A549 (cell line): ENCODE results near the gene DVL2. TPM values are rescaled to one million over a fixed set of nuclear protein-coding genes. Genes with fewer than 3 reads are reported as not detected.

Source experiments
- ATAC-seq, 2 experiments: fragments of 200-7000 bp in 1 of 2; fragments of >200 bp in 1 of 2; cut with Nextera tagmentation in 1 of 2; cut with Tn5 transposase in 1 of 2; 3 replicates each; pipeline versions ENCODE4 v1.8.0 to v1.9.1; 2018 to 2020; ENCODE audit warnings: mild to moderate bottlenecking in 1 of 2, moderate library complexity in 1 of 2
- CTCF ChIA-PET: fragments of 300-600 bp; sonication (Branson Sonifier 250); formaldehyde crosslinking; extraction: SDS; loops from one replicate; lab custom pipeline; 2021; ENCODE audit warnings: antibody characterized with exemption, inconsistent platforms; lab: Yijun Ruan, JAX
- POLR2A ChIA-PET: fragments of 350-600 bp; formaldehyde crosslinking; extraction: SDS; loops from one replicate; lab custom pipeline; 2021; ENCODE audit warnings: antibody characterized with exemption, inconsistent platforms; lab: Yijun Ruan, JAX
- DNase-seq, 2 experiments: peaks; one replicate each; pipeline versions ENCODE4 v3.0.0 to v3.0.0-alpha.2; 2011 to 2016; ENCODE audit warnings: low read depth in 1 of 2, low spot score in 1 of 2
- FAIRE-seq: peaks from 2 replicates; lab custom pipeline; 2011; peaks lifted over from hg19 to GRCh38; lab: Jason Lieb, UNC
- H3K27ac ChIP-seq, 2 experiments: fragments of >200 bp; sonication (Bioruptor Twin); formaldehyde crosslinking; 3 replicates each; pipeline ENCODE4 v1.5.1; 2016 to 2017
- H3K4me1 ChIP-seq: fragments of >200 bp; sonication (Bioruptor Twin); formaldehyde crosslinking; 3 replicates; pipeline ENCODE4 v1.6.1; 2016
- H3K4me2 ChIP-seq: fragments of >200 bp; sonication (Bioruptor Twin); formaldehyde crosslinking; 3 replicates; pipeline ENCODE4 v1.6.1; 2016
- H3K4me3 ChIP-seq: fragments of >200 bp; sonication (Bioruptor Twin); formaldehyde crosslinking; 3 replicates; pipeline ENCODE4 v1.5.1; 2016
- H3K9me3 ChIP-seq: fragments of >200 bp; sonication (Bioruptor Twin); formaldehyde crosslinking; 3 replicates; pipeline ENCODE4 v1.6.1; 2016
- CHD4 ChIP-seq: fragments of 200-600 bp; sonication (generic); IDR thresholded peaks from 2 replicates; pipeline ENCODE4 v1.6.1; 2016; ENCODE audit warnings: antibody characterized with exemption, mild to moderate bottlenecking, borderline replicate concordance
- CTCF ChIP-seq: fragments of >200 bp; sonication (Bioruptor Twin); formaldehyde crosslinking; IDR thresholded peaks from 3 replicates; pipeline ENCODE4 v1.5.1; 2016
- EHF ChIP-seq: fragments of 250-450 bp; sonication (Bioruptor Pico); IDR thresholded peaks from 2 replicates; pipeline ENCODE4 v1.5.0; 2020; ENCODE audit warnings: mild to moderate bottlenecking
- EHMT2 ChIP-seq: fragments of 200-600 bp; sonication (generic); IDR thresholded peaks from 2 replicates; pipeline ENCODE4 v1.6.1; 2016; ENCODE audit warnings: antibody characterized with exemption, low read depth, mild to moderate bottlenecking, moderate library complexity
- EP300 ChIP-seq, 2 experiments: fragments of >200 bp; sonication (Bioruptor Twin); formaldehyde crosslinking; IDR thresholded peaks; 2 replicates in 1 of 2; 3 replicates in 1 of 2; pipeline ENCODE4 v1.6.1; 2016 to 2017
- ESRRA ChIP-seq: fragments of 150-350 bp; IDR thresholded peaks from 2 replicates; pipeline ENCODE4 v1.6.1; 2014; ENCODE audit warnings: mild to moderate bottlenecking, low read length, borderline replicate concordance
- FOSL2 ChIP-seq, 2 experiments: fragments of 450-650 bp in 1 of 2; fragments of >200 bp in 1 of 2; sonication (Bioruptor Twin) in 1 of 2; formaldehyde crosslinking; IDR thresholded peaks; 2 replicates each; pipeline versions ENCODE4 v1.5.0 to v1.6.1; 2016 to 2020; ENCODE audit warnings: mild to moderate bottlenecking in 1 of 2, moderate library complexity in 1 of 2
- HEYL ChIP-seq: fragments of 250-450 bp; sonication (Bioruptor Pico); IDR thresholded peaks from 2 replicates; pipeline ENCODE4 v1.8.0; 2021; ENCODE audit warnings: mild to moderate bottlenecking, moderate library complexity
- HOXA7 ChIP-seq: fragments of 250-450 bp; sonication (Bioruptor Pico); IDR thresholded peaks from 2 replicates; pipeline ENCODE4 v1.5.0; 2020; ENCODE audit warnings: mild to moderate bottlenecking, moderate library complexity
- HOXB13 ChIP-seq: fragments of 250-450 bp; sonication (Bioruptor Pico); IDR thresholded peaks from 2 replicates; pipeline ENCODE4 v1.5.0; 2020; ENCODE audit warnings: low read depth, mild to moderate bottlenecking, moderate library complexity
- HOXB5 ChIP-seq: fragments of 250-450 bp; sonication (Bioruptor Pico); IDR thresholded peaks from 2 replicates; pipeline ENCODE4 v1.5.0; 2020; ENCODE audit warnings: mild to moderate bottlenecking, moderate library complexity
- KDM5A ChIP-seq: fragments of 200-600 bp; sonication (generic); IDR thresholded peaks from 2 replicates; pipeline ENCODE4 v1.6.1; 2016; ENCODE audit warnings: antibody characterized with exemption, mild to moderate bottlenecking
- MAZ ChIP-seq: fragments of 150-350 bp; IDR thresholded peaks from 2 replicates; pipeline ENCODE4 v1.6.1; 2014; ENCODE audit warnings: antibody characterized with exemption, low read depth, low read length, borderline replicate concordance
- NFE2L2 ChIP-seq: fragments of 150-350 bp; conservative IDR thresholded peaks from 2 replicates; pipeline ENCODE4 v1.6.1; 2014; ENCODE audit warnings: low read length
- POLR2A ChIP-seq: IDR thresholded peaks from 2 replicates; pipeline ENCODE4 v1.6.1; 2012; ENCODE audit warnings: mild to moderate bottlenecking, low read length
- RFX5 ChIP-seq: fragments of 450-650 bp; IDR thresholded peaks from 2 replicates; pipeline ENCODE4 v1.7.1; 2014; ENCODE audit warnings: antibody characterized with exemption, mild to moderate bottlenecking, moderate library complexity
- RNF2 ChIP-seq: fragments of 200-600 bp; sonication (generic); IDR thresholded peaks from 2 replicates; pipeline ENCODE4 v1.6.1; 2016; ENCODE audit warnings: low read depth, mild to moderate bottlenecking, antibody characterized with exemption, moderate library complexity, borderline replicate concordance
- WGBS: methylation state at CpG from one replicate; pipeline ENCODE4 v1.1.6; 2017; ENCODE audit errors: missing lambda C conversion rate; 5-methylcytosine and 5-hydroxymethylcytosine counted together
- polyA plus RNA-seq, 4 experiments: library from polyadenylated mRNA; depleted of rRNA in 3 of 4; stranded (reverse); fragments of >200 nt; fragmentation: RNase III in 1 of 4; extraction: RNeasy Plus Mini Kit Qiagen cat#74134 plus additional on column Dnase treatment in 1 of 4; gene quantifications; 2 replicates in 3 of 4; 3 replicates in 1 of 4; pipeline ENCODE4 v1.2.3, GENCODE V29; 2011 to 2017
- small RNA-seq, 6 experiments: library from RNA; depleted of rRNA; stranded (forward); fragments of <200 nt; gene quantifications; one replicate each; pipeline ENCODE3, GENCODE V24; 2012
- TF ChIP-seq, protein P1 (sequence below): IDR thresholded peaks from 2 replicates; pipeline ENCODE4 v1.6.1; 2012
- TF ChIP-seq, protein P2 (sequence below): fragments of 200-600 bp; sonication (generic); IDR thresholded peaks from 2 replicates; pipeline ENCODE4 v1.6.1; 2016; ENCODE audit warnings: antibody characterized with exemption, mild to moderate bottlenecking, moderate library complexity
- TF ChIP-seq, protein P3 (sequence below): IDR thresholded peaks from 2 replicates; pipeline ENCODE4 v1.6.1; 2012

Gene DVL2
- polyA plus RNA-seq, 2 of the 4 experiments (the other 2 are of a cell fraction): 5.7 to 40.4 TPM

GRCh38 chr17:7176107-7176840, 58.0 kb downstream of the DVL2 start:
- no peak for DNase-seq
- Histone ChIP-seq H3K4me2 (no peak overlapping the region), H3K27ac (no peak overlapping the region; a peak in 1 of 6 replicates), H3K4me3 (no peak overlapping the region), H3K4me1 (peaks cover 24% of the 10 kb centered on the region), H3K9me3 (no peaks in the 10 kb centered on the region)
- ATAC-seq: no peak
- 70% methylated on average over 1 of the region's 1 CpG for WGBS
- FAIRE-seq: no peak
- ChIA-PET POLR2A (no interaction called here), CTCF (interaction anchor here (1.4 to 10.7 kb wide), 19 partner anchors 11 to 199 kb away, joined by 4 to 314 read pairs (median 12); partner anchors contain the start of gene SLC16A11)
- TF ChIP-seq, protein P1, sequence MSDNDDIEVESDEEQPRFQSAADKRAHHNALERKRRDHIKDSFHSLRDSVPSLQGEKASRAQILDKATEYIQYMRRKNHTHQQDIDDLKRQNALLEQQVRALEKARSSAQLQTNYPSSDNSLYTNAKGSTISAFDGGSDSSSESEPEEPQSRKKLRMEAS: no peak
- TF ChIP-seq RFX5: no peak
- TF ChIP-seq, protein P2, sequence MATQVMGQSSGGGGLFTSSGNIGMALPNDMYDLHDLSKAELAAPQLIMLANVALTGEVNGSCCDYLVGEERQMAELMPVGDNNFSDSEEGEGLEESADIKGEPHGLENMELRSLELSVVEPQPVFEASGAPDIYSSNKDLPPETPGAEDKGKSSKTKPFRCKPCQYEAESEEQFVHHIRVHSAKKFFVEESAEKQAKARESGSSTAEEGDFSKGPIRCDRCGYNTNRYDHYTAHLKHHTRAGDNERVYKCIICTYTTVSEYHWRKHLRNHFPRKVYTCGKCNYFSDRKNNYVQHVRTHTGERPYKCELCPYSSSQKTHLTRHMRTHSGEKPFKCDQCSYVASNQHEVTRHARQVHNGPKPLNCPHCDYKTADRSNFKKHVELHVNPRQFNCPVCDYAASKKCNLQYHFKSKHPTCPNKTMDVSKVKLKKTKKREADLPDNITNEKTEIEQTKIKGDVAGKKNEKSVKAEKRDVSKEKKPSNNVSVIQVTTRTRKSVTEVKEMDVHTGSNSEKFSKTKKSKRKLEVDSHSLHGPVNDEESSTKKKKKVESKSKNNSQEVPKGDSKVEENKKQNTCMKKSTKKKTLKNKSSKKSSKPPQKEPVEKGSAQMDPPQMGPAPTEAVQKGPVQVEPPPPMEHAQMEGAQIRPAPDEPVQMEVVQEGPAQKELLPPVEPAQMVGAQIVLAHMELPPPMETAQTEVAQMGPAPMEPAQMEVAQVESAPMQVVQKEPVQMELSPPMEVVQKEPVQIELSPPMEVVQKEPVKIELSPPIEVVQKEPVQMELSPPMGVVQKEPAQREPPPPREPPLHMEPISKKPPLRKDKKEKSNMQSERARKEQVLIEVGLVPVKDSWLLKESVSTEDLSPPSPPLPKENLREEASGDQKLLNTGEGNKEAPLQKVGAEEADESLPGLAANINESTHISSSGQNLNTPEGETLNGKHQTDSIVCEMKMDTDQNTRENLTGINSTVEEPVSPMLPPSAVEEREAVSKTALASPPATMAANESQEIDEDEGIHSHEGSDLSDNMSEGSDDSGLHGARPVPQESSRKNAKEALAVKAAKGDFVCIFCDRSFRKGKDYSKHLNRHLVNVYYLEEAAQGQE: no peak
- TF ChIP-seq HEYL (CRISPR knock-in tag): no peak
- no peak for TF ChIP-seq EP300 (IDR thresholded peaks at IDR 0.05)
- no peak for TF ChIP-seq EHF (CRISPR knock-in tag)
- TF ChIP-seq RNF2: no peak
- no peak for TF ChIP-seq HOXB5 (CRISPR knock-in tag)
- TF ChIP-seq HOXA7 (CRISPR knock-in tag): no peak
- TF ChIP-seq CHD4: no peak
- no peak for TF ChIP-seq NFE2L2
- no peak for TF ChIP-seq CTCF
- TF ChIP-seq KDM5A: no peak
- TF ChIP-seq, protein P3, sequence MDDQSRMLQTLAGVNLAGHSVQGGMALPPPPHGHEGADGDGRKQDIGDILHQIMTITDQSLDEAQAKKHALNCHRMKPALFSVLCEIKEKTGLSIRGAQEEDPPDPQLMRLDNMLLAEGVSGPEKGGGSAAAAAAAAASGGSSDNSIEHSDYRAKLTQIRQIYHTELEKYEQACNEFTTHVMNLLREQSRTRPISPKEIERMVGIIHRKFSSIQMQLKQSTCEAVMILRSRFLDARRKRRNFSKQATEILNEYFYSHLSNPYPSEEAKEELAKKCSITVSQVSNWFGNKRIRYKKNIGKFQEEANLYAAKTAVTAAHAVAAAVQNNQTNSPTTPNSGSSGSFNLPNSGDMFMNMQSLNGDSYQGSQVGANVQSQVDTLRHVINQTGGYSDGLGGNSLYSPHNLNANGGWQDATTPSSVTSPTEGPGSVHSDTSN: no peak
- no peak for TF ChIP-seq FOSL2 (IDR thresholded peaks at IDR 0.05)
- TF ChIP-seq FOSL2 (CRISPR knock-in tag; IDR thresholded peaks at IDR 0.05): no peak
- no peak for TF ChIP-seq EHMT2
- TF ChIP-seq POLR2A: no peak
- TF ChIP-seq ESRRA: no peak
- TF ChIP-seq HOXB13 (CRISPR knock-in tag): no peak
- TF ChIP-seq MAZ: no peak

Small RNA genes lying within 50 kb of the gene (small RNA-seq; reads per million reads assigned to genes)
- gene AC120057.4 (0 reads per million in 6 experiments), gene MIR324 (33.4 to 4,513 (median 3,561) reads per million in 6 experiments), gene RF00019 (0 reads per million in 6 experiments)

Other genes starting within 250 kb of the DVL2 start
Only the 30 nearest of the 36 such genes appear.
- 6.2 and 8.0 TPM in 2 replicates for gene SLC16A13, start 198.5 kb downstream of the DVL2 start, polyA plus RNA-seq (2011; rRNA removed)
- 6.2 to 10.9 TPM (median 10.4 TPM) in 3 replicates for gene SLC16A13, start 198.5 kb downstream of the DVL2 start, polyA plus RNA-seq (2017; fragmentation: RNase III; extraction: RNeasy Plus Mini Kit Qiagen cat#74134 plus additional on column Dnase treatment)
- gene SLC16A11, start 190.4 kb downstream of the DVL2 start, polyA plus RNA-seq (2011; rRNA removed): not detected in 2 replicates
- gene SLC16A11, start 190.4 kb downstream of the DVL2 start, polyA plus RNA-seq (2017; fragmentation: RNase III; extraction: RNeasy Plus Mini Kit Qiagen cat#74134 plus additional on column Dnase treatment): not detected in 3 replicates
- not detected in 2 replicates for gene CLEC10A, start 154.3 kb downstream of the DVL2 start, polyA plus RNA-seq (2011; rRNA removed)
- not detected in 3 replicates for gene CLEC10A, start 154.3 kb downstream of the DVL2 start, polyA plus RNA-seq (2017; fragmentation: RNase III; extraction: RNeasy Plus Mini Kit Qiagen cat#74134 plus additional on column Dnase treatment)
- gene ASGR2, start 119.7 kb downstream of the DVL2 start, polyA plus RNA-seq (2011; rRNA removed): 0.25 and 0.34 TPM in 2 replicates
- 0.06 TPM in 1 of 3 replicates, not detected in the others for gene ASGR2, start 119.7 kb downstream of the DVL2 start, polyA plus RNA-seq (2017; fragmentation: RNase III; extraction: RNeasy Plus Mini Kit Qiagen cat#74134 plus additional on column Dnase treatment)
- gene ASGR1, start 55.1 kb downstream of the DVL2 start, polyA plus RNA-seq (2011; rRNA removed): 2.6 and 3.4 TPM in 2 replicates
- 1.0 to 1.6 TPM (median 1.6 TPM) in 3 replicates for gene ASGR1, start 55.1 kb downstream of the DVL2 start, polyA plus RNA-seq (2017; fragmentation: RNase III; extraction: RNeasy Plus Mini Kit Qiagen cat#74134 plus additional on column Dnase treatment)
- gene DLG4, start 14.7 kb downstream of the DVL2 start, polyA plus RNA-seq (2011; rRNA removed): 8.3 and 9.2 TPM in 2 replicates
- 16.1 to 22.6 TPM (median 21.3 TPM) in 3 replicates for gene DLG4, start 14.7 kb downstream of the DVL2 start, polyA plus RNA-seq (2017; fragmentation: RNase III; extraction: RNeasy Plus Mini Kit Qiagen cat#74134 plus additional on column Dnase treatment)
- 238 and 288 TPM in 2 replicates for gene ACADVL, start 14.6 kb downstream of the DVL2 start, polyA plus RNA-seq (2011; rRNA removed)
- 392 to 429 TPM (median 425 TPM) in 3 replicates for gene ACADVL, start 14.6 kb downstream of the DVL2 start, polyA plus RNA-seq (2017; fragmentation: RNase III; extraction: RNeasy Plus Mini Kit Qiagen cat#74134 plus additional on column Dnase treatment)
- 52.1 and 61.2 TPM in 2 replicates for gene PHF23, start 4.9 kb upstream of the DVL2 start, polyA plus RNA-seq (2011; rRNA removed)
- gene PHF23, start 4.9 kb upstream of the DVL2 start, polyA plus RNA-seq (2017; fragmentation: RNase III; extraction: RNeasy Plus Mini Kit Qiagen cat#74134 plus additional on column Dnase treatment): 70.9 to 80.2 TPM (median 79.1 TPM) in 3 replicates
- 399 and 502 TPM in 2 replicates for gene GABARAP, start 7.9 kb upstream of the DVL2 start, polyA plus RNA-seq (2011; rRNA removed)
- 431 to 510 TPM (median 504 TPM) in 3 replicates for gene GABARAP, start 7.9 kb upstream of the DVL2 start, polyA plus RNA-seq (2017; fragmentation: RNase III; extraction: RNeasy Plus Mini Kit Qiagen cat#74134 plus additional on column Dnase treatment)
- gene CTDNEP1, start 17.2 kb upstream of the DVL2 start, polyA plus RNA-seq (2011; rRNA removed): 161 and 251 TPM in 2 replicates
- gene CTDNEP1, start 17.2 kb upstream of the DVL2 start, polyA plus RNA-seq (2017; fragmentation: RNase III; extraction: RNeasy Plus Mini Kit Qiagen cat#74134 plus additional on column Dnase treatment): 145 to 151 TPM (median 147 TPM) in 3 replicates
- 114 and 133 TPM in 2 replicates for gene ELP5, start 17.7 kb upstream of the DVL2 start, polyA plus RNA-seq (2011; rRNA removed)
- gene ELP5, start 17.7 kb upstream of the DVL2 start, polyA plus RNA-seq (2017; fragmentation: RNase III; extraction: RNeasy Plus Mini Kit Qiagen cat#74134 plus additional on column Dnase treatment): 89.2 to 97.3 TPM (median 92.1 TPM) in 3 replicates
- gene CLDN7, start 28.0 kb upstream of the DVL2 start, polyA plus RNA-seq (2011; rRNA removed): 4.2 and 4.6 TPM in 2 replicates
- gene CLDN7, start 28.0 kb upstream of the DVL2 start, polyA plus RNA-seq (2017; fragmentation: RNase III; extraction: RNeasy Plus Mini Kit Qiagen cat#74134 plus additional on column Dnase treatment): 0.59 to 0.97 TPM (median 0.59 TPM) in 3 replicates
- 0.16 TPM in 2 replicates for gene SLC2A4, start 47.2 kb upstream of the DVL2 start, polyA plus RNA-seq (2011; rRNA removed)
- 0.17 to 0.18 TPM (median 0.17 TPM) in 3 replicates for gene SLC2A4, start 47.2 kb upstream of the DVL2 start, polyA plus RNA-seq (2017; fragmentation: RNase III; extraction: RNeasy Plus Mini Kit Qiagen cat#74134 plus additional on column Dnase treatment)
- 0.61 and 0.98 TPM in 2 replicates for gene YBX2, start 60.1 kb upstream of the DVL2 start, polyA plus RNA-seq (2011; rRNA removed)
- 0.22 to 0.57 TPM (median 0.36 TPM) in 3 replicates for gene YBX2, start 60.1 kb upstream of the DVL2 start, polyA plus RNA-seq (2017; fragmentation: RNase III; extraction: RNeasy Plus Mini Kit Qiagen cat#74134 plus additional on column Dnase treatment)
- 945 and 969 TPM in 2 replicates for gene EIF5A, start 73.1 kb upstream of the DVL2 start, polyA plus RNA-seq (2011; rRNA removed)
- gene EIF5A, start 73.1 kb upstream of the DVL2 start, polyA plus RNA-seq (2017; fragmentation: RNase III; extraction: RNeasy Plus Mini Kit Qiagen cat#74134 plus additional on column Dnase treatment): 1,779 to 2,042 TPM (median 1,918 TPM) in 3 replicates
- 48.5 and 61.7 TPM in 2 replicates for gene GPS2, start 80.8 kb upstream of the DVL2 start, polyA plus RNA-seq (2011; rRNA removed)
- gene GPS2, start 80.8 kb upstream of the DVL2 start, polyA plus RNA-seq (2017; fragmentation: RNase III; extraction: RNeasy Plus Mini Kit Qiagen cat#74134 plus additional on column Dnase treatment): 147 to 171 TPM (median 158 TPM) in 3 replicates
- 12.2 and 18.3 TPM in 2 replicates for gene NEURL4, start 94.8 kb upstream of the DVL2 start, polyA plus RNA-seq (2011; rRNA removed)
- gene NEURL4, start 94.8 kb upstream of the DVL2 start, polyA plus RNA-seq (2017; fragmentation: RNase III; extraction: RNeasy Plus Mini Kit Qiagen cat#74134 plus additional on column Dnase treatment): 44.2 to 50.4 TPM (median 47.5 TPM) in 3 replicates
- gene ACAP1, start 102.0 kb upstream of the DVL2 start, polyA plus RNA-seq (2011; rRNA removed): 0.03 and 0.41 TPM in 2 replicates
- gene ACAP1, start 102.0 kb upstream of the DVL2 start, polyA plus RNA-seq (2017; fragmentation: RNase III; extraction: RNeasy Plus Mini Kit Qiagen cat#74134 plus additional on column Dnase treatment): 1.3 to 2.1 TPM (median 1.4 TPM) in 3 replicates
- gene KCTD11, start 117.6 kb upstream of the DVL2 start, polyA plus RNA-seq (2011; rRNA removed): 6.1 and 7.0 TPM in 2 replicates
- gene KCTD11, start 117.6 kb upstream of the DVL2 start, polyA plus RNA-seq (2017; fragmentation: RNase III; extraction: RNeasy Plus Mini Kit Qiagen cat#74134 plus additional on column Dnase treatment): 9.6 to 10.7 TPM (median 10.3 TPM) in 3 replicates
- not detected in 2 replicates for gene TMEM95, start 120.6 kb upstream of the DVL2 start, polyA plus RNA-seq (2011; rRNA removed)
- not detected in 3 replicates for gene TMEM95, start 120.6 kb upstream of the DVL2 start, polyA plus RNA-seq (2017; fragmentation: RNase III; extraction: RNeasy Plus Mini Kit Qiagen cat#74134 plus additional on column Dnase treatment)
- 1.2 and 1.8 TPM in 2 replicates for gene TNK1, start 146.6 kb upstream of the DVL2 start, polyA plus RNA-seq (2011; rRNA removed)
- 2.1 to 2.4 TPM (median 2.2 TPM) in 3 replicates for gene TNK1, start 146.6 kb upstream of the DVL2 start, polyA plus RNA-seq (2017; fragmentation: RNase III; extraction: RNeasy Plus Mini Kit Qiagen cat#74134 plus additional on column Dnase treatment)
- 11.0 and 13.7 TPM in 2 replicates for gene PLSCR3, start 160.0 kb upstream of the DVL2 start, polyA plus RNA-seq (2011; rRNA removed)
- gene PLSCR3, start 160.0 kb upstream of the DVL2 start, polyA plus RNA-seq (2017; fragmentation: RNase III; extraction: RNeasy Plus Mini Kit Qiagen cat#74134 plus additional on column Dnase treatment): 27.5 to 33.4 TPM (median 29.6 TPM) in 3 replicates
- gene TMEM256, start 169.6 kb upstream of the DVL2 start, polyA plus RNA-seq (2011; rRNA removed): 127 and 210 TPM in 2 replicates
- 142 to 166 TPM (median 164 TPM) in 3 replicates for gene TMEM256, start 169.6 kb upstream of the DVL2 start, polyA plus RNA-seq (2017; fragmentation: RNase III; extraction: RNeasy Plus Mini Kit Qiagen cat#74134 plus additional on column Dnase treatment)
- gene NLGN2, start 173.3 kb upstream of the DVL2 start, polyA plus RNA-seq (2011; rRNA removed): 4.1 and 6.9 TPM in 2 replicates
- 17.6 to 27.9 TPM (median 27.5 TPM) in 3 replicates for gene NLGN2, start 173.3 kb upstream of the DVL2 start, polyA plus RNA-seq (2017; fragmentation: RNase III; extraction: RNeasy Plus Mini Kit Qiagen cat#74134 plus additional on column Dnase treatment)
- not detected in 2 replicates for gene SPEM1, start 185.8 kb upstream of the DVL2 start, polyA plus RNA-seq (2011; rRNA removed)
- gene SPEM1, start 185.8 kb upstream of the DVL2 start, polyA plus RNA-seq (2017; fragmentation: RNase III; extraction: RNeasy Plus Mini Kit Qiagen cat#74134 plus additional on column Dnase treatment): 0.09 to 0.13 TPM in 2 of 3 replicates, not detected in the other
- not detected in 2 replicates for gene SPEM2, start 191.1 kb upstream of the DVL2 start, polyA plus RNA-seq (2011; rRNA removed)
- not detected in 3 replicates for gene SPEM2, start 191.1 kb upstream of the DVL2 start, polyA plus RNA-seq (2017; fragmentation: RNase III; extraction: RNeasy Plus Mini Kit Qiagen cat#74134 plus additional on column Dnase treatment)
- not detected in 2 replicates for gene SPEM3, start 194.3 kb upstream of the DVL2 start, polyA plus RNA-seq (2011; rRNA removed)
- not detected in 3 replicates for gene SPEM3, start 194.3 kb upstream of the DVL2 start, polyA plus RNA-seq (2017; fragmentation: RNase III; extraction: RNeasy Plus Mini Kit Qiagen cat#74134 plus additional on column Dnase treatment)
- gene TMEM102, start 200.9 kb upstream of the DVL2 start, polyA plus RNA-seq (2011; rRNA removed): 4.4 and 4.9 TPM in 2 replicates
- 6.5 to 8.9 TPM (median 8.1 TPM) in 3 replicates for gene TMEM102, start 200.9 kb upstream of the DVL2 start, polyA plus RNA-seq (2017; fragmentation: RNase III; extraction: RNeasy Plus Mini Kit Qiagen cat#74134 plus additional on column Dnase treatment)
- gene FGF11, start 205.0 kb upstream of the DVL2 start, polyA plus RNA-seq (2011; rRNA removed): 1.4 and 1.9 TPM in 2 replicates
- gene FGF11, start 205.0 kb upstream of the DVL2 start, polyA plus RNA-seq (2017; fragmentation: RNase III; extraction: RNeasy Plus Mini Kit Qiagen cat#74134 plus additional on column Dnase treatment): 1.1 to 1.8 TPM (median 1.5 TPM) in 3 replicates
- gene CHRNB1, start 210.5 kb upstream of the DVL2 start, polyA plus RNA-seq (2011; rRNA removed): 6.5 and 6.9 TPM in 2 replicates
- gene CHRNB1, start 210.5 kb upstream of the DVL2 start, polyA plus RNA-seq (2017; fragmentation: RNase III; extraction: RNeasy Plus Mini Kit Qiagen cat#74134 plus additional on column Dnase treatment): 6.2 to 8.4 TPM (median 8.0 TPM) in 3 replicates